Neuron (in vitro differentiated cells): ENCODE results near the gene MAP3K21.

Experiments
- H2AFZ ChIP-seq: one replicate; pipeline ENCODE4 v1.6.1; 2013; ENCODE audit warnings: low read depth, mild to moderate bottlenecking, inconsistent platforms, low read length, moderate library complexity
- H3K27me3 ChIP-seq: one replicate; pipeline ENCODE4 v1.6.1; 2013; ENCODE audit warnings: low read length; ENCODE audit not compliant: insufficient read depth
- H3K36me3 ChIP-seq: one replicate; pipeline ENCODE4 v1.6.1; 2013; ENCODE audit warnings: low read length; ENCODE audit not compliant: insufficient read depth
- H3K4me1 ChIP-seq: one replicate; pipeline ENCODE4 v1.6.1; 2013; ENCODE audit warnings: low read length; ENCODE audit not compliant: insufficient read depth
- H3K4me3 ChIP-seq: 2 replicates; pipeline ENCODE4 v1.5.1; 2013; ENCODE audit warnings: mild to moderate bottlenecking, low read length, moderate library complexity
- H3K9me3 ChIP-seq: one replicate; pipeline ENCODE4 v1.6.1; 2013; ENCODE audit warnings: low read length

Gene MAP3K21

GRCh38 chr1:233300326-233300725 lies 27.2 kb upstream of the MAP3K21 start:
- Histone ChIP-seq H3K36me3 (no peaks in the 10 kb centered on the region), H3K9me3 (no peaks in the 10 kb centered on the region), H3K27me3 (peaks cover 3% of the 10 kb centered on the region), H3K4me1 (peaks cover 3% of the 10 kb centered on the region), H2AFZ (no peak overlapping the region), H3K4me3 (no peak overlapping the region)

GRCh38 chr1:233304489-233305102 lies 22.9 kb upstream of the MAP3K21 start:
- H3K9me3 ChIP-seq, result no peaks in the 10 kb centered on the region
- no peaks in the 10 kb centered on the region for H3K36me3 ChIP-seq
- H3K27me3 ChIP-seq, result no peaks in the 10 kb centered on the region
- no peak overlapping the region for H2AFZ ChIP-seq
- no peaks in the 10 kb centered on the region for H3K4me1 ChIP-seq
- no peak overlapping the region for H3K4me3 ChIP-seq

GRCh38 chr1:233313434-233314155 lies 13.9 kb upstream of the MAP3K21 start:
- Histone ChIP-seq H3K9me3 (no peaks in the 10 kb centered on the region), H3K36me3 (no peaks in the 10 kb centered on the region), H3K4me1 (no peaks in the 10 kb centered on the region), H2AFZ (no peak overlapping the region), H3K27me3 (peaks cover 16% of the 10 kb centered on the region), H3K4me3 (no peak overlapping the region)

- Histone ChIP-seq H3K27me3 (peaks cover 14% of the 10 kb centered on the region), H3K9me3 (no peaks in the 10 kb centered on the region), H2AFZ (no peak overlapping the region), H3K4me1 (no peaks in the 10 kb centered on the region), H3K36me3 (no peaks in the 10 kb centered on the region), H3K4me3 (no peak overlapping the region)
Observed at GRCh38 chr1:233315718-233316301, 11.7 kb upstream of the MAP3K21 start.

- Histone ChIP-seq H3K27me3 (peaks cover 10% of the 10 kb centered on the region), H3K36me3 (no peaks in the 10 kb centered on the region), H3K4me1 (no peaks in the 10 kb centered on the region), H2AFZ (no peak overlapping the region), H3K9me3 (no peaks in the 10 kb centered on the region), H3K4me3 (no peak overlapping the region)
Observed at GRCh38 chr1:233316473-233316872, 11.1 kb upstream of the MAP3K21 start.

GRCh38 chr1:233319272-233319671 lies 8.3 kb upstream of the MAP3K21 start:
- Histone ChIP-seq H3K4me1 (no peaks in the 10 kb centered on the region), H3K36me3 (no peaks in the 10 kb centered on the region), H3K27me3 (peaks cover 17% of the 10 kb centered on the region), H3K4me3 (no peak overlapping the region), H2AFZ (no peak overlapping the region), H3K9me3 (no peaks in the 10 kb centered on the region)

- H3K27me3 ChIP-seq, result peaks cover 18% of the 10 kb centered on the region
- H2AFZ ChIP-seq, result no peak overlapping the region
- no peaks in the 10 kb centered on the region for H3K36me3 ChIP-seq
- no peaks in the 10 kb centered on the region for H3K4me1 ChIP-seq
- no peak overlapping the region for H3K4me3 ChIP-seq
- H3K9me3 ChIP-seq, result no peaks in the 10 kb centered on the region
Observed at GRCh38 chr1:233320023-233320422, 7.5 kb upstream of the MAP3K21 start.

- H3K27me3 ChIP-seq, result peaks cover 35% of the 10 kb centered on the region
- no peaks in the 10 kb centered on the region for H3K36me3 ChIP-seq
- H3K4me3 ChIP-seq, result no peak overlapping the region
- H3K4me1 ChIP-seq, result peaks cover 10% of the 10 kb centered on the region
- H3K9me3 ChIP-seq, result no peaks in the 10 kb centered on the region
- H2AFZ ChIP-seq, result no peak overlapping the region
Observed at GRCh38 chr1:233323718-233324117, 3.8 kb upstream of the MAP3K21 start.

- H3K4me3 ChIP-seq, result no peak overlapping the region
- no peak overlapping the region for H2AFZ ChIP-seq
- H3K36me3 ChIP-seq, result no peaks in the 10 kb centered on the region
- H3K4me1 ChIP-seq, result peaks cover 12% of the 10 kb centered on the region
- H3K9me3 ChIP-seq, result no peaks in the 10 kb centered on the region
- peaks cover 52% of the 10 kb centered on the region for H3K27me3 ChIP-seq
Observed at GRCh38 chr1:233326319-233326718, 1.2 kb upstream of the MAP3K21 start.

- H3K4me1 ChIP-seq, result peaks cover 12% of the 10 kb centered on the region
- H3K27me3 ChIP-seq, result peaks cover 51% of the 10 kb centered on the region
- H3K36me3 ChIP-seq, result no peaks in the 10 kb centered on the region
- no peaks in the 10 kb centered on the region for H3K9me3 ChIP-seq
- no peak overlapping the region for H3K4me3 ChIP-seq
- H2AFZ ChIP-seq, result no peak overlapping the region
Observed at GRCh38 chr1:233326811-233327650, 493 bp upstream of the MAP3K21 start.

- Histone ChIP-seq H3K27me3 (peaks cover 55% of the 10 kb centered on the region), H3K9me3 (no peaks in the 10 kb centered on the region), H3K4me3 (peak overlapping the region; percentile 31), H2AFZ (peak overlapping the region; percentile 82), H3K4me1 (peaks cover 12% of the 10 kb centered on the region), H3K36me3 (no peaks in the 10 kb centered on the region)
Observed at GRCh38 chr1:233328142-233328921, 808 bp downstream of the MAP3K21 start.

- H3K4me1 ChIP-seq, result peaks cover 12% of the 10 kb centered on the region
- peaks cover 45% of the 10 kb centered on the region for H3K27me3 ChIP-seq
- no peaks in the 10 kb centered on the region for H3K36me3 ChIP-seq
- no peaks in the 10 kb centered on the region for H3K9me3 ChIP-seq
- H2AFZ ChIP-seq, result no peak overlapping the region
- H3K4me3 ChIP-seq, result no peak overlapping the region
Observed at GRCh38 chr1:233331676-233332519, 4.4 kb downstream of the MAP3K21 start.
